GM10248 (cell line): Measurements from ENCODE around the gene EXOC3.

Experiments
- CTCF ChIA-PET: fragments of 300-600 bp; sonication (Branson Sonifier 250); formaldehyde crosslinking; extraction: SDS; loops from one replicate; lab custom pipeline; 2021; ENCODE audit warnings: antibody characterized with exemption; lab: Yijun Ruan, JAX
- POLR2A ChIA-PET: fragments of 350-650 bp; sonication (Branson Sonifier 250); formaldehyde crosslinking; extraction: SDS; loops from one replicate; lab custom pipeline; 2020; ENCODE audit warnings: antibody characterized with exemption; lab: Yijun Ruan, JAX
- DNase-seq: peaks from one replicate; pipeline ENCODE4 v3.0.0; 2012; ENCODE audit errors: extremely low spot score
- TF ChIP-seq, protein P1 (sequence below): IDR thresholded peaks from 2 replicates; pipeline ENCODE4 v1.5.1; 2012; ENCODE audit warnings: mild to moderate bottlenecking, low read depth; ENCODE audit errors: extremely low read depth, missing control alignments, control extremely low read depth

Gene EXOC3

DNA sequence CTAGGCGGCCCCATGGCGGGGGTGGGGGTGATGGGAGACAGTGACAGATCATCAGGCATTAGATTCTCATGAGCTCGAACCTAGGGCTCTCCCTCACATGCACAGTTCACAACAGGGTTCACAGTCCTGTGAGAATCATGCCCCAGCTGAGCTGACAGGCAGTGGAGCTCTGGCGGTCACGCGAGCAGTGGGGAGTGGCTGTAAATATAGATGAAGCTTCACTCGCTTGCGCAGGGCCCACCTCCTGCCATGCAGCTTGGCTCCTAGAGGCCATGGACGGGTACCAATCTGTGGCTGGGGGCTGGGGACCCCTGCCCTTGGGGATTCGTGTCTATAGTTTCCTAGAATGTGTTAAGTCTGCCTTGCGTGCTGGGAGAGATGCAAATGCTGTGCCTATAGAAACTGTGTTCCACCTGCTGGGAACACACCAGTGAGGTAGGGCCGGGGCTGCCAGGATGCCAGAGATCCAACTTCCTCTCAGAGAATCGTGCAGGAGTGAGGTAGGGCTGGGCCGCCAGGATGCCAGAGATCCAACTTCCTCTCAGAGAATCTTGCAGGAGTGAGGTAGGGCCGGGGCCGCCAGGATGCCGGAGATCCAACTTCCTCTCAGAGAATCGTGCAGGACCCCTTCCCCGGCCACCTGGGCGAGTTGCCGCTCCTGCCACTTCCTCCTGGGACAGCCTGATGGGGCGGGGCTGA, 14.1 kb upstream of the EXOC3 start:
- TF ChIP-seq, protein P1, sequence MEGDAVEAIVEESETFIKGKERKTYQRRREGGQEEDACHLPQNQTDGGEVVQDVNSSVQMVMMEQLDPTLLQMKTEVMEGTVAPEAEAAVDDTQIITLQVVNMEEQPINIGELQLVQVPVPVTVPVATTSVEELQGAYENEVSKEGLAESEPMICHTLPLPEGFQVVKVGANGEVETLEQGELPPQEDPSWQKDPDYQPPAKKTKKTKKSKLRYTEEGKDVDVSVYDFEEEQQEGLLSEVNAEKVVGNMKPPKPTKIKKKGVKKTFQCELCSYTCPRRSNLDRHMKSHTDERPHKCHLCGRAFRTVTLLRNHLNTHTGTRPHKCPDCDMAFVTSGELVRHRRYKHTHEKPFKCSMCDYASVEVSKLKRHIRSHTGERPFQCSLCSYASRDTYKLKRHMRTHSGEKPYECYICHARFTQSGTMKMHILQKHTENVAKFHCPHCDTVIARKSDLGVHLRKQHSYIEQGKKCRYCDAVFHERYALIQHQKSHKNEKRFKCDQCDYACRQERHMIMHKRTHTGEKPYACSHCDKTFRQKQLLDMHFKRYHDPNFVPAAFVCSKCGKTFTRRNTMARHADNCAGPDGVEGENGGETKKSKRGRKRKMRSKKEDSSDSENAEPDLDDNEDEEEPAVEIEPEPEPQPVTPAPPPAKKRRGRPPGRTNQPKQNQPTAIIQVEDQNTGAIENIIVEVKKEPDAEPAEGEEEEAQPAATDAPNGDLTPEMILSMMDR: no peak
- POLR2A ChIA-PET: no interaction called here
- DNase-seq: no peak
- CTCF ChIA-PET: interaction anchor here (0.8 to 10.6 kb wide), 5 partner anchors 17 to 112 kb away, joined by 3 to 123 read pairs (median 3); partner anchors contain the start of gene EXOC3

DNA sequence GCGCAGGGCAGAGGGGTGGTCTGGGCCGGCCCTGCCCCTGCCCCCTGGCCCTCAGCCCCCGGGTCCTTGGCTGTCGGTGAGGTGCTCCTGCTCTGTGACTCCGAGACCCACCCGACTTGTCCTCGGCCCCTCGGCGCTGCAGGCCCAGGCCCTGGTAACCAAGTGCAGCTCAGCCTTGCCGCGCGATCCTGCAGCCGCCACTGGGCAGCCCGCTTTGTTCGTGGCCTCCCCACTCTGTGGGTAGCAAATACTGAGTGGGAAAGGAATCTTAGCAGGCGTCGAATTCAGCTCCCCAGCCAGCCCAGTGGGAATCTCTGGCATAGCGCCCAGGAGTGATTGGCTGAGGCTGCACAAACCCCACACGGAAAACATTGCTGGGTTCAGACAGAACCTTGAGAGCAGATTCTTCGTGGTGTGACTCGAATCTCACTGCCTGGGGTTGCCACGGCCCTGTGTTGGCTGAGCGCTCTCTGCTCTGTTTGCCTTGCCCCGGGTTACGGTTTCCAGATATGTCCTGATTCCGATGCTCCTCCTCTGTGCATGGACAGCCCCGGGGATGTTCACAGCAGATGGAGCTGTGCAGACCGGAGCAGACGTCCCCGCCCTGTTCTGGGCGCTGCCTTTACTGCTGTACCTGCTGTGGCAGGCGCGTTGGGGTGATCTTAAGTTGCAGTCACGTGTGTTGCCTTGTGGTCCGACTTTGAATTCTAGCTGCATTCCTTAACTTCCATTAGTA, 13.4 kb upstream of the EXOC3 start:
- TF ChIP-seq, protein P1: no peak
- no peak for DNase-seq
- ChIA-PET CTCF (interaction anchor here (1.2 to 10.6 kb wide), 10 partner anchors 8 to 241 kb away, joined by 3 to 123 read pairs (median 8); partner anchors contain the start of gene EXOC3), POLR2A (no interaction called here)

DNA sequence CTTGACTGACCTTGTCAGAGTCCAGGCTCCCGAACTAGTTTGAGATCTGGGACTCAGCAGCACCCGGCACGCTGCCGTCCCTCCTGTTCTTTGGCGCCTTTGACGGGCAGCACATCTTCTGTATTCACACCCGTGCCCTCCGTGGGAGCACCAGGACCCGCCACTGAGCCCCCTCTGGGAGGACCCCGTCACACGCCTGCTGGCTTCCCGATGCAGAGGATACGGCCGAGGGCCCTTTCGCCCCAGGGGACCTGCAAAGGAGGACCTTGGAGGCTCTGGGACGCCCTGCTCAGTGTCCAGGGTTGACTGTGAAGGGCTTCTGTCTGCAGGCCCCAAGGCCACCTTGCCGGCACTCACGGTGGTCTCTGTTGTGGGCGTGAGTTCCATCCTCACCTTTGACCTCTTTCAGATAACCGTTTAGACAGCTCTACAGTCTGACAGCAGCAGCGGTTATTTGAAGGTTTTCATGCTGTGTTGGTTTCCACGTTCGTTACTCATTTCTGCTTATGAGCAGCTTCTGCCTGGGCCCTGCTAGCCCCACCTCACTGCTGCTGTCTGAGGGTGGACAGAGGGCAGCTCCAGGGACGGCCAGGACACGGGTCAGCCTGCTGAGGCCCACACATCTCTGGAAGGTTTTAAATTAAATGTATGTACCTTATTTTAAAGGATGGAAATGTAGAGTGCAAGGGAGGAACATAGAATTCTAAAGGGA, 12.6 kb upstream of the EXOC3 start:
- CTCF ChIA-PET: interaction anchor here (1.0 to 10.6 kb wide), 24 partner anchors 9 to 242 kb away, joined by 3 to 123 read pairs (median 6); partner anchors contain the start of genes AHRR and EXOC3
- POLR2A ChIA-PET: no interaction called here
- TF ChIP-seq, protein P1: no peak
- DNase-seq: no peak

DNA sequence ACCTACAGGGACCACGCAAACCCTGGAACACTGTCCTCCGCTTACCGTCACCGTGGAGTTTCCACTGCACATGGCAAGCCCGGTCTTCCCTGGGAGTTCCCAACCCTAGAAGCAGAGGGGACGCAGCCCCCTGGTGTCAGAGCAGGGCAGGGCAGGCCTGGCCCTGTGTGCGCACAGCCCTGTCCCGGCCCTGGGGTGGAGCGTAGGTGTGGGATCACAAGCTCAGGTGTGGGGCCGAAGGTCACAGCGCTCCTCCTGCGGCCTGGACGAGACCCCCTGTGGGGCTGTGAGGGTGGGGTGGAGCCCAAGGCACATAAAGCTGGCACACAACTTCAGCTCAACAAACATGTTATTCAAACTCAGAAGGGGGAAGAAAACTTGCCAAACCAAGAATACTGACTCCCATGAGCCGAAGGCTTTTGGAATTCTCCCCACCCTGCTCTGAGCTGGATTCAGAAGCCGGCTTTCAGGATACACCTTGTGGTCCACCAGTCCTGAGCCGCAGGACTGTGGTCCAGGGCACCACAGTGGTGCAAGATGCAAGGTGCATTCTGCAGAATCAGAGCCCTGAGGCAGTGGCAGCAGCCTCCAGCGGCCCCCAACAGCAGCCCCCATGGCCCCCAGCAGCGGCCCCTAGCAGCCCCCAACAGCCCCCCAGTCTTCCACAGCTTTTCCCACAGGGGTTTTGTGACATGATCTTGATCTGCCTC, 11.8 kb upstream of the EXOC3 start:
- TF ChIP-seq, protein P1: peak; percentile 92
- CTCF ChIA-PET: interaction anchor here (0.6 to 10.6 kb wide), 29 partner anchors 9 to 1059 kb away, joined by 3 to 123 read pairs (median 5); partner anchors contain the start of genes AHRR and EXOC3
- peak; percentile 81 for DNase-seq
- POLR2A ChIA-PET: no interaction called here

DNA sequence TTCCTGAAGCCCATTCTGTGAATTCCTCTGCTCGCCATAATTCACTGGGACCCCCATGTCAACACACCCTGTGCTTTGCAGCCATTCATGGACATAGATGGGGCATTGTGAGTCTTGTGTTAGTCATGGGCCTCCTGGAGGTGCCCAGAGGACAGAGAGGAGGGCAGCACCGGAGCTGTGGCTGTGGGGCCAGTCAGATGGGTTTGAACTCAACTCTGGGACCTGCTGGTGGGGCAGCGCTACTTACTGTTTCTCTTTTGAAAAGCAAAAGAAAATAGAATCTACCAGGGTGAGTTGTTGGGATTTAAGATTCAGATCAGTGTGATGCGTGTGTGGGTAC, 11.3 kb upstream of the EXOC3 start:
- ChIA-PET POLR2A (no interaction called here), CTCF (interaction anchor here (0.6 to 10.6 kb wide), 28 partner anchors 8 to 1058 kb away, joined by 3 to 123 read pairs (median 5); partner anchors contain the start of genes AHRR and EXOC3)
- TF ChIP-seq, protein P1: no peak
- no peak for DNase-seq
